Endothelial cell of umbilical vein (primary cell): Measurements from ENCODE around the gene ASB5. TPM values are rescaled to one million over a fixed set of nuclear protein-coding genes. Genes with fewer than 3 reads are reported as not detected.

Experiments used
- BruUV-seq: library from RNA; stranded (reverse); fragments of 400-500 nt; replicated peaks from 2 replicates; lab custom pipeline; 2021; lab: Mats Ljungman, UMichigan
- CTCF ChIA-PET: fragments of 300-600, 350-600 bp; sonication (Branson Sonifier 250); formaldehyde crosslinking; loops from one replicate; lab custom pipeline; 2021; ENCODE audit warnings: antibody characterized with exemption, inconsistent platforms; lab: Charles Lee
- POLR2A ChIA-PET: fragments of 300-600, 350-600 bp; sonication (Branson Sonifier 250); formaldehyde crosslinking; loops from one replicate; lab custom pipeline; 2021; ENCODE audit warnings: antibody characterized with exemption, inconsistent platforms; lab: Charles Lee
- DNase-seq: peaks from one replicate; pipeline ENCODE4 v3.0.0-alpha.2; 2011; ENCODE audit warnings: low read depth, low spot score
- FAIRE-seq: peaks from 2 replicates; lab custom pipeline; 2011; peaks lifted over from hg19 to GRCh38; lab: Jason Lieb, UNC
- H2AFZ ChIP-seq: 2 replicates; pipeline ENCODE4 v1.6.0; 2012; ENCODE audit warnings: low read depth, low read length, control low read depth, inconsistent platforms
- H3K27ac ChIP-seq: 2 replicates; pipeline ENCODE4 v1.5.1; 2011; ENCODE audit warnings: low read depth, mild to moderate bottlenecking, control low read depth, low read length, moderate library complexity; ENCODE audit not compliant: insufficient read depth
- H3K27me3 ChIP-seq, 2 experiments: 2 replicates each; pipeline versions ENCODE4 v1.6.0 to v1.6.1; 2011; ENCODE audit warnings: low read length in 2 of 2, mixed read lengths in 1 of 2; ENCODE audit not compliant: control insufficient read depth in 2 of 2, insufficient read depth in 2 of 2
- H3K36me3 ChIP-seq, 2 experiments: 2 replicates in 1 of 2; 3 replicates in 1 of 2; pipeline ENCODE4 v1.5.1; 2011; ENCODE audit warnings: low read length in 2 of 2, mild to moderate bottlenecking in 1 of 2, moderate library complexity in 1 of 2; ENCODE audit not compliant: control insufficient read depth in 2 of 2, insufficient read depth in 2 of 2; ENCODE audit errors: extremely low read depth in 1 of 2
- H3K4me1 ChIP-seq: 3 replicates; pipeline ENCODE4 v1.5.1; 2011; ENCODE audit warnings: mild to moderate bottlenecking, low read length; ENCODE audit not compliant: control insufficient read depth, insufficient read depth; ENCODE audit errors: extremely low read depth
- H3K4me2 ChIP-seq: 2 replicates; pipeline ENCODE4 v1.6.1; 2011; ENCODE audit warnings: low read length, control low read depth, mixed read lengths; ENCODE audit not compliant: insufficient read depth
- H3K4me3 ChIP-seq, 3 experiments: fragments of 200-600 bp in 1 of 3; sonication (generic), shearing (Covaris generic) in 1 of 3; replicated peaks in 1 of 3; 2 replicates each; pipeline ENCODE4 v1.5.1; 2011 to 2016; ENCODE audit warnings: control low read depth in 3 of 3, low read length in 3 of 3, mild to moderate bottlenecking in 2 of 3, inconsistent platforms in 1 of 3, low read depth in 1 of 3, moderate library complexity in 1 of 3; ENCODE audit not compliant: insufficient read depth in 1 of 3
- H3K79me2 ChIP-seq: 2 replicates; pipeline ENCODE4 v1.6.0; 2012; ENCODE audit warnings: low read length, inconsistent platforms; ENCODE audit not compliant: control insufficient read depth, insufficient read depth
- H3K9ac ChIP-seq: replicated peaks from 2 replicates; pipeline ENCODE3; 2011; ENCODE audit warnings: low read length, control low read depth; ENCODE audit not compliant: insufficient read depth; ENCODE audit errors: extremely low read depth
- H3K9me1 ChIP-seq: replicated peaks from 3 replicates; pipeline ENCODE4 v1.6.0; 2011; ENCODE audit warnings: mild to moderate bottlenecking, low read length; ENCODE audit not compliant: control insufficient read depth, insufficient read depth; ENCODE audit errors: extremely low read depth
- H3K9me3 ChIP-seq: replicated peaks from 2 replicates; pipeline ENCODE4 v1.5.1; 2012; ENCODE audit warnings: low read length, inconsistent platforms; ENCODE audit not compliant: control insufficient read depth, insufficient read depth
- H4K20me1 ChIP-seq: replicated peaks from 2 replicates; pipeline ENCODE3; 2011; ENCODE audit warnings: mild to moderate bottlenecking, low read length; ENCODE audit not compliant: control insufficient read depth, insufficient read depth; ENCODE audit errors: extremely low read depth
- EZH2 ChIP-seq: IDR thresholded peaks from 2 replicates; pipeline ENCODE4 v1.6.1; 2012; ENCODE audit warnings: borderline replicate concordance, low read depth, mild to moderate bottlenecking, moderate library complexity, low read length, inconsistent platforms; ENCODE audit not compliant: severe bottlenecking
- FOS ChIP-seq: IDR thresholded peaks from 2 replicates; pipeline ENCODE4 v1.6.1; 2011; ENCODE audit warnings: mild to moderate bottlenecking, low read length, moderate library complexity, borderline replicate concordance; ENCODE audit not compliant: insufficient read depth
- GATA2 ChIP-seq: IDR thresholded peaks from 2 replicates; pipeline ENCODE4 v1.7.0; 2011; ENCODE audit warnings: low read depth, mild to moderate bottlenecking, moderate library complexity, mixed read lengths, low read length; ENCODE audit not compliant: insufficient read length, insufficient read depth
- JUN ChIP-seq: IDR thresholded peaks from 2 replicates; pipeline ENCODE4 v1.6.1; 2011; ENCODE audit warnings: borderline replicate concordance, low read depth; ENCODE audit not compliant: insufficient read length, insufficient read depth
- MYC ChIP-seq: IDR thresholded peaks from one replicate; pipeline ENCODE4 v1.6.1; 2011; ENCODE audit warnings: mild to moderate bottlenecking, low read depth, low read length
- POLR2A ChIP-seq: IDR thresholded peaks from 2 replicates; pipeline ENCODE4 v1.6.1; 2012; ENCODE audit warnings: low read depth, mild to moderate bottlenecking, control low read depth, low read length
- POLR2AphosphoS5 ChIP-seq: IDR thresholded peaks from 2 replicates; pipeline ENCODE4 v1.6.1; 2012; ENCODE audit warnings: low read depth, mild to moderate bottlenecking, control low read depth, low read length, moderate library complexity; ENCODE audit not compliant: insufficient read depth
- dilution Hi-C: fragments of 300-500 bp; cut with MboI; formaldehyde crosslinking; loops from one replicate; pipeline ENCODE4 v1.15.0; 2019; ENCODE audit warnings: low sequenced_read_pairs; ENCODE audit not compliant: extremely low pct_ligation_motif_present
- intact Hi-C: fragments of 100-400 bp; cut with micrococcal nuclease; formaldehyde crosslinking; loops from one replicate; pipeline ENCODE4 v1.10.0; 2022
- polyA plus RNA-seq, 4 experiments: library from polyadenylated mRNA; depleted of rRNA in 3 of 4; stranded (reverse) in 3 of 4; unstranded in 1 of 4; fragments of >200 nt; gene quantifications; 2 replicates each; pipeline versions ENCODE4 v1.2.1 to v1.2.3, GENCODE V29; 2011 to 2012; ENCODE audit warnings: missing spikeins in 1 of 4
- total RNA-seq: library from RNA; stranded (reverse); gene quantifications from 2 replicates; pipeline ENCODE4 v1.2.3, GENCODE V29; 2021
- TF ChIP-seq, protein P1 (sequence below): IDR thresholded peaks from 2 replicates; pipeline ENCODE4 v1.6.1; 2011; ENCODE audit not compliant: insufficient read depth, insufficient read length
- TF ChIP-seq, protein P2 (sequence below), 2 donors: IDR thresholded peaks; 1 replicate in 1 of 2; 2 replicates in 1 of 2; pipeline ENCODE4 v1.5.1; 2011; ENCODE audit warnings: low read length in 2 of 2, mild to moderate bottlenecking in 2 of 2, moderate library complexity in 2 of 2, control low read depth in 1 of 2, inconsistent platforms in 1 of 2, low read depth in 1 of 2; ENCODE audit not compliant: insufficient read depth in 1 of 2; ENCODE audit errors: extremely low read depth in 1 of 2

The ASB5 gene
- total and polyA plus RNA-seq, 2 donors (not counting 3 experiments of a cell fraction or from before 2014, with no cell fraction given): not detected

DNA sequence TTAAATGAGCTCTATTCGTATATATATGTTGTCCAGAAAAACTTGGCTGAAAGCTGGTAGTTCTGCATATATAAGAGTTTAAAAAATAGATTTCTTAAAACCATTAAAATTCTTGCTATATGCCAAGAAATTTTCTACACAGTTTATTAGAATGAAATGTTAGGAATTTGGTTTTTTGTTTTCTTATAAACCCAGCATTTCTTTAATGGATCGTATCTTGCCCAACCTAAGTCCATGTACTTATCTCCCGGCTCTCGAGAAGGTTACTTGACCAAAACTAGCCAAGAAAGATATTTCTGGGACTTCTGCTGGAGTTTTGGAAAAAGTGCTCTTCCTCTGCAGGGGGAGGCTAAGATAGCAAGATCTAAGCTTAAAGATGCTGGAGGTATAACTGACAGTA, 4.7 kb upstream of the ASB5 start:
- TF ChIP-seq, protein P1, sequence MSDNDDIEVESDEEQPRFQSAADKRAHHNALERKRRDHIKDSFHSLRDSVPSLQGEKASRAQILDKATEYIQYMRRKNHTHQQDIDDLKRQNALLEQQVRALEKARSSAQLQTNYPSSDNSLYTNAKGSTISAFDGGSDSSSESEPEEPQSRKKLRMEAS: no peak
- no peak for TF ChIP-seq JUN
- TF ChIP-seq, protein P2, sequence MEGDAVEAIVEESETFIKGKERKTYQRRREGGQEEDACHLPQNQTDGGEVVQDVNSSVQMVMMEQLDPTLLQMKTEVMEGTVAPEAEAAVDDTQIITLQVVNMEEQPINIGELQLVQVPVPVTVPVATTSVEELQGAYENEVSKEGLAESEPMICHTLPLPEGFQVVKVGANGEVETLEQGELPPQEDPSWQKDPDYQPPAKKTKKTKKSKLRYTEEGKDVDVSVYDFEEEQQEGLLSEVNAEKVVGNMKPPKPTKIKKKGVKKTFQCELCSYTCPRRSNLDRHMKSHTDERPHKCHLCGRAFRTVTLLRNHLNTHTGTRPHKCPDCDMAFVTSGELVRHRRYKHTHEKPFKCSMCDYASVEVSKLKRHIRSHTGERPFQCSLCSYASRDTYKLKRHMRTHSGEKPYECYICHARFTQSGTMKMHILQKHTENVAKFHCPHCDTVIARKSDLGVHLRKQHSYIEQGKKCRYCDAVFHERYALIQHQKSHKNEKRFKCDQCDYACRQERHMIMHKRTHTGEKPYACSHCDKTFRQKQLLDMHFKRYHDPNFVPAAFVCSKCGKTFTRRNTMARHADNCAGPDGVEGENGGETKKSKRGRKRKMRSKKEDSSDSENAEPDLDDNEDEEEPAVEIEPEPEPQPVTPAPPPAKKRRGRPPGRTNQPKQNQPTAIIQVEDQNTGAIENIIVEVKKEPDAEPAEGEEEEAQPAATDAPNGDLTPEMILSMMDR (IDR thresholded peaks at IDR 0.05; ENCODE audit: extremely low read depth in 1 of 2, insufficient read depth in 1 of 2, low read depth in 1 of 2, low read length in 2 of 2): no peak
- TF ChIP-seq POLR2AphosphoS5: no peak
- no peak for TF ChIP-seq GATA2
- intact Hi-C loops: no loop called here
- Histone ChIP-seq H3K4me3 (no peak overlapping the region), H3K79me2 (no peaks in the 10 kb centered on the region), H4K20me1 (no peaks in the 10 kb centered on the region), H3K36me3 (no peaks in the 10 kb centered on the region), H3K9me1 (no peaks in the 10 kb centered on the region), H2AFZ (no peak overlapping the region), H3K9me3 (no peaks in the 10 kb centered on the region), H3K4me1 (no peaks in the 10 kb centered on the region), H3K4me2 (no peak overlapping the region), H3K27ac (no peak overlapping the region), H3K27me3 (peaks cover 0 to 2% of the 10 kb centered on the region in 2 experiments), H3K9ac (no peak overlapping the region)
- ChIA-PET CTCF (interaction anchor here (0.8 kb wide), 1 partner anchor 123 kb away, joined by 3 read pairs; no protein-coding TSS in a partner anchor), POLR2A (no interaction called here)
- no TSS peak for BruUV-seq
- DNase-seq (no peak), FAIRE-seq (no peak)
- dilution Hi-C loops: no loop called here

DNA sequence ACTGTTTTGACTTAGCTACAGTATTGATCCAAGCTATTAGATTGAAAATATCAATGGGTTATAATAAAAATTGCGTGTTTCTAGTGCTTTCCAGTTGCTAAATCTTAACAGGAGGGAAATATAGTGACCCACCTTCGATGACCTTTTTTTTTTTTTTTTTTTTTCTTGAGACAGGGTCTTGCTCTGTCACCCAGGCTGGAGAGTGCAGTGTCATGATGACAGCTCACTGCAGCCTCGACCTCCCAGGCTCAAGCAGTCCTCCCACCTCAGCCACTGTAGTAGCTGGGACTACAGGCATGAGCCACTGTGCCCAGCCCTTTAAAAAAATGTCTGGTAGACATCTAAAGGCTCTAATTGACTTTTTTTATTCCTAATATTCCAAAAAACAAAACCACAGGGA, 3.8 kb upstream of the ASB5 start:
- H3K36me3 ChIP-seq: no peaks in the 10 kb centered on the region
- no peak for TF ChIP-seq JUN
- TF ChIP-seq EZH2: no peak
- no peak for TF ChIP-seq GATA2
- TF ChIP-seq POLR2A: no peak
- no peak for TF ChIP-seq POLR2AphosphoS5
- TF ChIP-seq FOS: no peak
- TF ChIP-seq, protein P2 (IDR thresholded peaks at IDR 0.05; ENCODE audit: extremely low read depth in 1 of 2, insufficient read depth in 1 of 2, low read depth in 1 of 2, low read length in 2 of 2): no peak
- TF ChIP-seq, protein P1: no peak
- no peak for TF ChIP-seq MYC
- POLR2A ChIA-PET: no interaction called here
- H3K9me1 ChIP-seq: no peaks in the 10 kb centered on the region
- dilution Hi-C loops (no loop called here), intact Hi-C loops (no loop called here)
- no peaks in the 10 kb centered on the region for H3K9me3 ChIP-seq
- no peak overlapping the region for H3K4me3 ChIP-seq
- H3K27me3 ChIP-seq: peaks cover 0 to 2% of the 10 kb centered on the region in 2 experiments
- DNase-seq (no peak), FAIRE-seq (no peak)
- H3K4me1 ChIP-seq: no peaks in the 10 kb centered on the region
- H3K27ac ChIP-seq: no peak overlapping the region
- no peak overlapping the region for H3K4me2 ChIP-seq
- no peak overlapping the region for H3K9ac ChIP-seq
- no peak overlapping the region for H2AFZ ChIP-seq
- no peaks in the 10 kb centered on the region for H4K20me1 ChIP-seq
- no TSS peak for BruUV-seq
- H3K79me2 ChIP-seq: no peaks in the 10 kb centered on the region
- CTCF ChIA-PET: no interaction called here
